Activated CD4-positive, alpha-beta memory T cell treated with anti-CD3 and anti-CD28 coated beads, Interleukin-2, amount 10 ng/mL, durations not matched to agents 7 days and 5 days (primary cell): ENCODE data around the gene STAB2. TPM values are rescaled to one million over a fixed set of nuclear protein-coding genes. Genes with fewer than 3 reads are reported as not detected.

Source experiments
- CTCF ChIA-PET: fragments of 350-600 bp; sonication (Branson Sonifier 250); formaldehyde crosslinking; loops from one replicate; lab custom pipeline; 2021; ENCODE audit warnings: antibody characterized with exemption, inconsistent platforms; lab: Charles Lee
- POLR2A ChIA-PET: fragments of 350-600 bp; sonication (Branson Sonifier 250); formaldehyde crosslinking; loops from one replicate; lab custom pipeline; 2021; ENCODE audit warnings: antibody characterized with exemption; lab: Charles Lee
- DNase-seq: peaks from one replicate; pipeline ENCODE4 v3.0.0-alpha.2; 2020
- H3K27ac Mint-ChIP-seq: one replicate; pipeline ENCODE4 v1.8.0; 2021; ENCODE audit warnings: mild to moderate bottlenecking, mixed read lengths
- H3K27me3 Mint-ChIP-seq: one replicate; pipeline ENCODE4 v1.8.0; 2021; ENCODE audit warnings: mixed read lengths
- H3K36me3 Mint-ChIP-seq: one replicate; pipeline ENCODE4 v1.8.0; 2021; ENCODE audit warnings: low read depth, mixed read lengths
- H3K4me1 Mint-ChIP-seq: one replicate; pipeline ENCODE4 v1.8.0; 2021; ENCODE audit warnings: mixed read lengths
- H3K4me3 Mint-ChIP-seq: one replicate; pipeline ENCODE4 v1.8.0; 2021; ENCODE audit warnings: mild to moderate bottlenecking, mixed read lengths
- H3K9me3 Mint-ChIP-seq: one replicate; pipeline ENCODE4 v1.8.0; 2021; ENCODE audit warnings: mixed read lengths
- total RNA-seq, 2 experiments: library from RNA; stranded (reverse); gene quantifications; one replicate each; pipeline ENCODE4 v1.2.3, GENCODE V29; 2021

Gene STAB2
- total RNA-seq, 2 experiments from 2014 or later: not detected

- no peaks in the 10 kb centered on the region for H3K9me3 Mint-ChIP-seq
- peaks cover 13% of the 10 kb centered on the region for H3K36me3 Mint-ChIP-seq
- no peaks in the 10 kb centered on the region for H3K27me3 Mint-ChIP-seq
- no peak for DNase-seq
- ChIA-PET POLR2A (no interaction called here), CTCF (no interaction called here)
- no peak overlapping the region for H3K4me3 Mint-ChIP-seq
- no peak overlapping the region for H3K27ac Mint-ChIP-seq
- no peaks in the 10 kb centered on the region for H3K4me1 Mint-ChIP-seq
Observed at GRCh38 chr12:103810111-103810510, 223.0 kb downstream of the STAB2 start.

GRCh38 chr12:103811791-103812190 is 224.7 kb downstream of the STAB2 start:
- peaks cover 8% of the 10 kb centered on the region for H3K36me3 Mint-ChIP-seq
- no peak overlapping the region for H3K27ac Mint-ChIP-seq
- no peak overlapping the region for H3K4me3 Mint-ChIP-seq
- CTCF ChIA-PET: no interaction called here
- H3K9me3 Mint-ChIP-seq: no peaks in the 10 kb centered on the region
- no peak for DNase-seq
- no peaks in the 10 kb centered on the region for H3K27me3 Mint-ChIP-seq
- POLR2A ChIA-PET: interaction anchor here (0.8 kb wide), 1 partner anchor 9 kb away, joined by 3 read pairs; no protein-coding TSS in a partner anchor
- no peaks in the 10 kb centered on the region for H3K4me1 Mint-ChIP-seq

GRCh38 chr12:103812789-103813188 is 225.7 kb downstream of the STAB2 start:
- Mint-ChIP-seq H3K36me3 (peaks cover 8% of the 10 kb centered on the region), H3K27ac (no peak overlapping the region), H3K4me1 (no peaks in the 10 kb centered on the region), H3K4me3 (no peak overlapping the region), H3K27me3 (no peaks in the 10 kb centered on the region), H3K9me3 (no peaks in the 10 kb centered on the region)
- POLR2A ChIA-PET: no interaction called here
- CTCF ChIA-PET: no interaction called here
- DNase-seq: no peak

- no peaks in the 10 kb centered on the region for H3K9me3 Mint-ChIP-seq
- peaks cover 8% of the 10 kb centered on the region for H3K36me3 Mint-ChIP-seq
- ChIA-PET CTCF (no interaction called here), POLR2A (no interaction called here)
- DNase-seq: no peak
- no peaks in the 10 kb centered on the region for H3K4me1 Mint-ChIP-seq
- no peak overlapping the region for H3K27ac Mint-ChIP-seq
- no peaks in the 10 kb centered on the region for H3K27me3 Mint-ChIP-seq
- no peak overlapping the region for H3K4me3 Mint-ChIP-seq
Observed at GRCh38 chr12:103813426-103813825, 226.4 kb downstream of the STAB2 start.

GRCh38 chr12:103813949-103814348 is 226.9 kb downstream of the STAB2 start:
- CTCF ChIA-PET: no interaction called here
- no peak overlapping the region for H3K4me3 Mint-ChIP-seq
- peaks cover 8% of the 10 kb centered on the region for H3K36me3 Mint-ChIP-seq
- H3K4me1 Mint-ChIP-seq: no peaks in the 10 kb centered on the region
- H3K27ac Mint-ChIP-seq: no peak overlapping the region
- no peaks in the 10 kb centered on the region for H3K9me3 Mint-ChIP-seq
- H3K27me3 Mint-ChIP-seq: no peaks in the 10 kb centered on the region
- DNase-seq: no peak
- POLR2A ChIA-PET: no interaction called here

GRCh38 chr12:103814436-103814835 is 227.4 kb downstream of the STAB2 start:
- Mint-ChIP-seq H3K4me3 (no peak overlapping the region), H3K9me3 (no peaks in the 10 kb centered on the region), H3K27me3 (no peaks in the 10 kb centered on the region), H3K27ac (no peak overlapping the region), H3K4me1 (no peaks in the 10 kb centered on the region), H3K36me3 (peaks cover 5% of the 10 kb centered on the region)
- no peak for DNase-seq
- ChIA-PET POLR2A (no interaction called here), CTCF (no interaction called here)

Other genes starting within 250 kb of the STAB2 start
- under 1 TPM; 0.25 to 0.48 TPM for gene C12orf42, start 91.3 kb upstream of the STAB2 start, total RNA-seq